ENCODE measurements around the gene GALNTL6. TPM values are rescaled to one million over a fixed set of nuclear protein-coding genes. Genes with fewer than 3 reads are reported as not detected.

GALNTL6 gene
- total RNA-seq, 1 donor from 2014 or later: 0.61 TPM

- Mint-ChIP-seq H3K27me3 (ENCODE audit: low read depth, unreplicated experiment) (no peaks in the 10 kb centered on the region), H3K27ac (ENCODE audit: unreplicated experiment) (no peak overlapping the region), H3K36me3 (ENCODE audit: low read depth, unreplicated experiment) (no peaks in the 10 kb centered on the region), H3K4me3 (ENCODE audit: unreplicated experiment) (no peak overlapping the region), H3K4me1 (ENCODE audit: low read depth, unreplicated experiment) (no peaks in the 10 kb centered on the region), H3K9me3 (ENCODE audit: unreplicated experiment) (no peaks in the 10 kb centered on the region)
- H3K9ac ChIP-seq (ENCODE audit: low read length): no peak overlapping the region
- TF ChIP-seq, protein P1, sequence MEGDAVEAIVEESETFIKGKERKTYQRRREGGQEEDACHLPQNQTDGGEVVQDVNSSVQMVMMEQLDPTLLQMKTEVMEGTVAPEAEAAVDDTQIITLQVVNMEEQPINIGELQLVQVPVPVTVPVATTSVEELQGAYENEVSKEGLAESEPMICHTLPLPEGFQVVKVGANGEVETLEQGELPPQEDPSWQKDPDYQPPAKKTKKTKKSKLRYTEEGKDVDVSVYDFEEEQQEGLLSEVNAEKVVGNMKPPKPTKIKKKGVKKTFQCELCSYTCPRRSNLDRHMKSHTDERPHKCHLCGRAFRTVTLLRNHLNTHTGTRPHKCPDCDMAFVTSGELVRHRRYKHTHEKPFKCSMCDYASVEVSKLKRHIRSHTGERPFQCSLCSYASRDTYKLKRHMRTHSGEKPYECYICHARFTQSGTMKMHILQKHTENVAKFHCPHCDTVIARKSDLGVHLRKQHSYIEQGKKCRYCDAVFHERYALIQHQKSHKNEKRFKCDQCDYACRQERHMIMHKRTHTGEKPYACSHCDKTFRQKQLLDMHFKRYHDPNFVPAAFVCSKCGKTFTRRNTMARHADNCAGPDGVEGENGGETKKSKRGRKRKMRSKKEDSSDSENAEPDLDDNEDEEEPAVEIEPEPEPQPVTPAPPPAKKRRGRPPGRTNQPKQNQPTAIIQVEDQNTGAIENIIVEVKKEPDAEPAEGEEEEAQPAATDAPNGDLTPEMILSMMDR (IDR thresholded peaks at IDR 0.05; ENCODE audit: insufficient read depth, low read depth, low read length): peak; percentile 77
- no peak for TF ChIP-seq EZH2 (IDR thresholded peaks at IDR 0.05; ENCODE audit: insufficient read depth, low read length)
- H3K4me2 ChIP-seq (ENCODE audit: low read length): no peak overlapping the region
- H3K36me3 ChIP-seq (ENCODE audit: insufficient read depth, low read length): no peaks in the 10 kb centered on the region
- no peak overlapping the region for H2AFZ ChIP-seq (ENCODE audit: low read depth, low read length)
- H3K4me1 ChIP-seq (ENCODE audit: insufficient read depth, low read length): no peaks in the 10 kb centered on the region
- H3K79me2 ChIP-seq (ENCODE audit: insufficient read depth, low read length): no peaks in the 10 kb centered on the region
- H3K4me3 ChIP-seq (ENCODE audit: insufficient read depth, low read depth, low read length): no peak overlapping the region
- FAIRE-seq (peak; percentile 52), DNase-seq (ENCODE audit: low read depth) (peak; percentile 62)
- no peak overlapping the region for H3K27ac ChIP-seq (ENCODE audit: low read depth, low read length)
- no peaks in the 10 kb centered on the region for H4K20me1 ChIP-seq (ENCODE audit: insufficient read depth, low read length)
- H3K27me3 ChIP-seq (ENCODE audit: insufficient read depth, low read length): peaks cover 12% of the 10 kb centered on the region
- H3K9me3 ChIP-seq (ENCODE audit: insufficient read depth, low read depth, low read length): no peaks in the 10 kb centered on the region
These were observed 1211.9 kb downstream of the GALNTL6 start for GRCh38 chr4:173025131-173025530.

- H3K27me3 Mint-ChIP-seq (ENCODE audit: low read depth, unreplicated experiment): peaks cover 5% of the 10 kb centered on the region
- no peaks in the 10 kb centered on the region for H3K4me1 Mint-ChIP-seq (ENCODE audit: low read depth, unreplicated experiment)
- FAIRE-seq (no peak), DNase-seq (ENCODE audit: low read depth) (no peak)
- Histone ChIP-seq H3K4me3 (ENCODE audit: insufficient read depth, low read depth, low read length) (no peak overlapping the region), H3K9me3 (ENCODE audit: insufficient read depth, low read depth, low read length) (no peaks in the 10 kb centered on the region), H3K4me2 (ENCODE audit: low read length) (no peak overlapping the region), H3K9ac (ENCODE audit: low read length) (no peak overlapping the region), H3K79me2 (ENCODE audit: insufficient read depth, low read length) (no peaks in the 10 kb centered on the region), H2AFZ (ENCODE audit: low read depth, low read length) (no peak overlapping the region), H3K36me3 (ENCODE audit: insufficient read depth, low read length) (no peaks in the 10 kb centered on the region), H3K27ac (ENCODE audit: low read depth, low read length) (no peak overlapping the region), H4K20me1 (ENCODE audit: insufficient read depth, low read length) (no peaks in the 10 kb centered on the region), H3K4me1 (ENCODE audit: insufficient read depth, low read length) (no peaks in the 10 kb centered on the region), H3K27me3 (ENCODE audit: insufficient read depth, low read length) (no peaks in the 10 kb centered on the region)
- H3K4me3 Mint-ChIP-seq (ENCODE audit: unreplicated experiment): no peak overlapping the region
- TF ChIP-seq EZH2 (IDR thresholded peaks at IDR 0.05; ENCODE audit: insufficient read depth, low read length): no peak
- TF ChIP-seq, protein P1 (IDR thresholded peaks at IDR 0.05; ENCODE audit: insufficient read depth, low read depth, low read length): no peak
- H3K9me3 Mint-ChIP-seq (ENCODE audit: unreplicated experiment): no peaks in the 10 kb centered on the region
- H3K36me3 Mint-ChIP-seq (ENCODE audit: low read depth, unreplicated experiment): no peaks in the 10 kb centered on the region
- H3K27ac Mint-ChIP-seq (ENCODE audit: unreplicated experiment): no peak overlapping the region
These were observed 1224.0 kb downstream of the GALNTL6 start for GRCh38 chr4:173037242-173037641.

DNA sequence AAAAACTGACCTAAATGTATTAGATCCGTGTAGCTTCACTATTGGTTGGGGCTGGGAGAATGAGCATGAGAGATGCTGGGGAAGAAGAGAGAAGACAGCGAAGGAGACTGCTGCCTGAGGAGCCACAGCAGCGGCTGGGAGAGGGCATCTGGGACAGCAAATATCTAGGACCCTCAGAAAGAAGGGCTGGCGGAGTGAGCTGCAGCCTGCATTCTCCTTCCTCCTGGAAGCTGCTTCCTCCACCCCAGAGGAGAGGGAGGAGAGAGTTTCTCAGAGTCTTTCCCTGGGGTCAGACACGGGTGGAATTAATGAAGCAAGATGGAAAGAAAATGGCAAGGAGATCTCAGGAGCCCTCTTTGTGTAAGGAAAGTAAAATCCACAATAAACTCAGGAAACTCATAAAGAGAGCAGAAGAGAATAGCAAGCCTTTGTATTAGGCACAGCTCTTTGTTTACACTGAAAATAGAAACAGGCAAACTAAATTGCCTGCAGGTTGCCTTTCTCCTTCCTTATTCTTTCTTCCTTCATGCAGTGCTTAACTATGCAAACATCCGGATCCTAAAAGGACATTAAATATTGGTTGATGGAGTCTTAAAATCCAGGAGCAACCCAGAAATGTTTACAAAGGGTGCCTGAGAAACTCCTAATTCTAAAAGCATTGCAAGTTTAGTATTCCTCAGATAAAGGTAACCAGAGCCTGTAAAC lies 1225.1 kb downstream of the GALNTL6 start:
- no peaks in the 10 kb centered on the region for H3K36me3 Mint-ChIP-seq (ENCODE audit: low read depth, unreplicated experiment)
- Histone ChIP-seq H3K36me3 (ENCODE audit: insufficient read depth, low read length) (no peaks in the 10 kb centered on the region), H4K20me1 (ENCODE audit: insufficient read depth, low read length) (no peaks in the 10 kb centered on the region), H3K9me3 (ENCODE audit: insufficient read depth, low read depth, low read length) (no peaks in the 10 kb centered on the region), H3K27ac (ENCODE audit: low read depth, low read length) (no peak overlapping the region), H3K79me2 (ENCODE audit: insufficient read depth, low read length) (no peaks in the 10 kb centered on the region), H3K27me3 (ENCODE audit: insufficient read depth, low read length) (no peaks in the 10 kb centered on the region), H3K4me3 (ENCODE audit: insufficient read depth, low read depth, low read length) (no peak overlapping the region), H3K4me2 (ENCODE audit: low read length) (no peak overlapping the region), H3K9ac (ENCODE audit: low read length) (no peak overlapping the region), H3K4me1 (ENCODE audit: insufficient read depth, low read length) (no peaks in the 10 kb centered on the region), H2AFZ (ENCODE audit: low read depth, low read length) (no peak overlapping the region)
- DNase-seq (ENCODE audit: low read depth) (no peak), FAIRE-seq (no peak)
- H3K27ac Mint-ChIP-seq (ENCODE audit: unreplicated experiment): no peak overlapping the region
- H3K4me3 Mint-ChIP-seq (ENCODE audit: unreplicated experiment): no peak overlapping the region
- TF ChIP-seq EZH2 (IDR thresholded peaks at IDR 0.05; ENCODE audit: insufficient read depth, low read length): no peak
- TF ChIP-seq, protein P1 (IDR thresholded peaks at IDR 0.05; ENCODE audit: insufficient read depth, low read depth, low read length): no peak
- H3K4me1 Mint-ChIP-seq (ENCODE audit: low read depth, unreplicated experiment): no peaks in the 10 kb centered on the region
- H3K27me3 Mint-ChIP-seq (ENCODE audit: low read depth, unreplicated experiment): peaks cover 5% of the 10 kb centered on the region
- H3K9me3 Mint-ChIP-seq (ENCODE audit: unreplicated experiment): peaks cover 7% of the 10 kb centered on the region
